ENCODE results near the gene PYGO2. TPM values are rescaled to one million over a fixed set of nuclear protein-coding genes. Genes with fewer than 3 reads are reported as not detected.
A peak's percentile ranks its signal among the peaks of the same experiment; 100 is the strongest.

Gene PYGO2
- total and polyA plus RNA-seq, 2 of the 8 experiments (the other 6 are each of a cell fraction or from before 2014, with no cell fraction given), result 31.0 to 31.6 TPM

GRCh38 chr1:154957091-154957657 lies 4.4 kb downstream of the PYGO2 start:
- 70% methylated on average over 9 of the region's 9 CpGs; no CpG with 5 or more reads in 1 of the 2 experiments for WGBS, 2 experiments (ENCODE audit: extremely low coverage in 1 of 2, insufficient coverage in 1 of 2, insufficient read length in 1 of 2, insufficient replicate concordance in 2 of 2, low coverage in 1 of 2, low lambda C conversion rate in 2 of 2, missing lambda C conversion rate in 1 of 2)
- Histone ChIP-seq H3K27me3 (replicated peaks in 1 of 4; ENCODE audit: control insufficient read depth in 3 of 4, extremely low read depth in 1 of 4, insufficient read depth in 3 of 4, low read length in 3 of 4) (no peaks in the 10 kb centered on the region; a peak in 2 of 7 replicates), H2BK12ac (ENCODE audit: low read depth, low read length) (no peak overlapping the region; the same call in 1 of the 2 replicates), H2BK120ac (replicated peaks; ENCODE audit: low read depth, low read length) (no peak overlapping the region), H3K14ac (ENCODE audit: insufficient read length) (no peak overlapping the region), H3K27ac (ENCODE audit: low read depth, low read length) (0 out of 2 replicates have a peak overlapping the region, but pooled peaks have one; percentile 9), H3K79me2 (ENCODE audit: control insufficient read depth in 1 of 2, insufficient read depth in 2 of 2, low read length in 2 of 2) (peaks cover 0 to 17% of the 10 kb centered on the region in 2 experiments), H4K8ac (ENCODE audit: extremely low read depth, insufficient read depth, low read length) (no peak overlapping the region), H3K18ac (ENCODE audit: extremely low read depth, low read length) (no peak overlapping the region), H3K36me3 (ENCODE audit: control insufficient read depth in 2 of 4, insufficient read depth in 4 of 4, low read length in 3 of 4) (peaks cover 3 to 5% (median 4%) of the 10 kb centered on the region in 4 experiments; a peak in 5 of 8 replicates), H3K4me3 (ENCODE audit: extremely low read depth in 1 of 4, insufficient read depth in 2 of 4, low read depth in 3 of 4, low read length in 4 of 4) (peak overlapping the region in 1 of 4 experiments; percentile 77; a peak in 4 of 8 replicates), H3K9me3 (ENCODE audit: insufficient read depth in 2 of 2, low read depth in 1 of 2, low read length in 1 of 2) (no peaks in the 10 kb centered on the region), H2BK20ac (ENCODE audit: low read length) (no peak overlapping the region), H3K23me2 (ENCODE audit: low read depth, low read length) (peaks cover 5% of the 10 kb centered on the region), H4K20me1 (replicated peaks in 1 of 2; ENCODE audit: control insufficient read depth in 1 of 2, insufficient read depth in 2 of 2, low read length in 2 of 2) (peaks cover 1 to 10% of the 10 kb centered on the region in 2 experiments), H4K91ac (replicated peaks; ENCODE audit: insufficient read length, low read length) (no peak overlapping the region), H3K23ac (ENCODE audit: insufficient read length) (no peak overlapping the region), H2AK5ac (ENCODE audit: low read depth, low read length) (no peak overlapping the region), H3K4me2 (ENCODE audit: insufficient read depth in 1 of 2, low read depth in 2 of 2, low read length in 2 of 2) (peak overlapping the region; percentile 92 to 93), H3K56ac (replicated peaks; ENCODE audit: insufficient read length, low read depth, low read length) (no peak overlapping the region), H3K4me1 (replicated peaks in 1 of 4; ENCODE audit: control insufficient read depth in 3 of 4, insufficient read depth in 4 of 4, low read length in 3 of 4) (peaks cover 4 to 28% (median 9%) of the 10 kb centered on the region in 4 experiments), H2BK15ac (ENCODE audit: low read length) (no peak overlapping the region), H3K9ac (replicated peaks in 1 of 4; ENCODE audit: extremely low read depth in 1 of 4, low read depth in 3 of 4, low read length in 3 of 4) (no peak overlapping the region), H2AFZ (ENCODE audit: low read length) (no peak overlapping the region), H3K79me1 (ENCODE audit: low read depth, low read length) (peaks cover 10% of the 10 kb centered on the region), H3K4ac (replicated peaks; ENCODE audit: insufficient read length, low read depth, low read length) (no peak overlapping the region), H2BK5ac (ENCODE audit: low read depth, low read length) (no peak overlapping the region), H4K5ac (ENCODE audit: insufficient read length, low read depth, low read length) (no peak overlapping the region)
- CTCF ChIA-PET (ENCODE audit: partially characterized antibody), result interaction anchor here (1.4 to 9.8 kb wide), 10 partner anchors 13 to 397 kb away, joined by 4 to 132 read pairs (median 8); partner anchors contain the start of genes LENEP and SHC1
- POLR2A ChIA-PET (ENCODE audit: partially characterized antibody), result interaction anchor here (0.7 to 18.6 kb wide), 7 partner anchors 12 to 95 kb away, joined by 3 to 662 read pairs (median 7); partner anchors contain the start of genes ADAM15, CKS1B, FLAD1 and LENEP
- FAIRE-seq (no peak), DNase-seq (ENCODE audit: low read depth in 1 of 2, low spot score in 2 of 2) (no peak)
- no peak for TF ChIP-seq RAD21 (IDR thresholded peaks at IDR 0.05 in 1 of 2, conservative IDR thresholded peaks at IDR 0.05 in 1 of 2; ENCODE audit: low read depth in 2 of 2, low read length in 2 of 2)
- no peak for TF ChIP-seq E2F6 (IDR thresholded peaks at IDR 0.05)
- no peak for TF ChIP-seq TCF12 (IDR thresholded peaks at IDR 0.05; ENCODE audit: low read depth, low read length)
- TF ChIP-seq TEAD4 (IDR thresholded peaks at IDR 0.05; ENCODE audit: low read depth, low read length), result no peak
- TF ChIP-seq YY1 (IDR thresholded peaks at IDR 0.05; ENCODE audit: low read depth, low read length), result no peak
- no peak for TF ChIP-seq SAP30 (IDR thresholded peaks at IDR 0.05; ENCODE audit: insufficient read depth, insufficient replicate concordance, low read length)
- TF ChIP-seq ATF2 (IDR thresholded peaks at IDR 0.05; ENCODE audit: low read length), result no peak
- TF ChIP-seq JUND (IDR thresholded peaks at IDR 0.05; ENCODE audit: low read length), result no peak
- TF ChIP-seq TAF1 (IDR thresholded peaks at IDR 0.05; ENCODE audit: low read depth, low read length), result no peak
- TF ChIP-seq ZNF274 (IDR thresholded peaks at IDR 0.05; ENCODE audit: borderline replicate concordance, extremely low read depth, low read length), result no peak

Measured in H1 (cell line).